ENCODE results near the gene SYT11. TPM values are rescaled to one million over a fixed set of nuclear protein-coding genes. Genes with fewer than 3 reads are reported as not detected.

Gene SYT11
- total and polyA plus RNA-seq, 2 of the 8 experiments (the other 6 are each of a cell fraction or from before 2014, with no cell fraction given), result 7.2 to 9.6 TPM

- TF ChIP-seq CHD7 (IDR thresholded peaks at IDR 0.05; ENCODE audit: insufficient replicate concordance, low read length), result no peak
- TF ChIP-seq CREB1 (IDR thresholded peaks at IDR 0.05), result no peak
- no peak for TF ChIP-seq BCL11A (IDR thresholded peaks at IDR 0.05; ENCODE audit: low read depth in 2 of 2, low read length in 2 of 2)
- no peak for TF ChIP-seq EGR1 (IDR thresholded peaks at IDR 0.05; ENCODE audit: borderline replicate concordance, low read depth, low read length)
These were observed 45.7 kb upstream of the SYT11 start (continued) for GRCh38 chr1:155813672-155814071.
